Sigmoid colon (tissue), 7 donors: ENCODE measurements around the gene MMP2. TPM values are rescaled to one million over a fixed set of nuclear protein-coding genes. Genes with fewer than 3 reads are reported as not detected.

ENCODE experiments used
- DNase-seq: peaks from one replicate; pipeline ENCODE4 v3.0.0-alpha.2; 2019
- H3K27ac ChIP-seq, 4 donors: fragments of 200-600 bp; sonication (generic); one replicate each; pipeline ENCODE4 v1.5.1; 2016 to 2019; ENCODE audit warnings: mild to moderate bottlenecking in 1 of 4
- H3K27me3 ChIP-seq, 3 donors: fragments of 200-600 bp; sonication (generic); one replicate each; pipeline ENCODE4 v1.5.1; 2019; ENCODE audit warnings: mild to moderate bottlenecking in 1 of 3
- H3K36me3 ChIP-seq, 4 donors: fragments of 200-600 bp; sonication (generic); one replicate each; pipeline ENCODE4 v1.5.1; 2016 to 2019
- H3K4me1 ChIP-seq, 4 donors: fragments of 200-600 bp; sonication (generic); one replicate each; pipeline ENCODE4 v1.5.1; 2017 to 2019
- H3K4me3 ChIP-seq, 4 donors: fragments of 200-600 bp; sonication (generic); one replicate each; pipeline ENCODE4 v1.5.1; 2017 to 2019; ENCODE audit warnings: mild to moderate bottlenecking in 2 of 4, moderate library complexity in 1 of 4
- H3K9me3 ChIP-seq, 4 donors: fragments of 200-600 bp in 3 of 4; sonication (generic) in 3 of 4; one replicate each; pipeline versions ENCODE4 v1.5.1 to v1.6.1; 2013 to 2019
- EP300 ChIP-seq, 4 donors: sonication (generic); formaldehyde crosslinking; IDR thresholded peaks; one replicate each; pipeline ENCODE4 v1.6.1; 2017; ENCODE audit warnings: antibody characterized with exemption in 4 of 4
- POLR2A ChIP-seq, 2 donors: fragments of 450-650 bp; IDR thresholded peaks; one replicate each; pipeline ENCODE4 v1.6.1; 2016; ENCODE audit warnings: antibody characterized with exemption in 2 of 2, mild to moderate bottlenecking in 2 of 2, moderate library complexity in 2 of 2
- POLR2AphosphoS5 ChIP-seq, 4 donors: sonication (generic); formaldehyde crosslinking; IDR thresholded peaks; one replicate each; pipeline ENCODE4 v1.6.1; 2017; ENCODE audit warnings: antibody characterized with exemption in 4 of 4
- whole genome bisulfite sequencing, 2 donors: extraction: QIAGEN DNeasy Blood & Tissue Kit; methylation state at CpG; one replicate each; pipeline ENCODE4 v1.1.7; 2013; 5-methylcytosine and 5-hydroxymethylcytosine counted together
- intact Hi-C: fragments of 100-400 bp; cut with DNase I; formaldehyde crosslinking; loops from one replicate; pipeline ENCODE4 v1.15.1; 2023
- polyA plus RNA-seq, 3 donors: library from polyadenylated mRNA; stranded (reverse); fragments of 200-250 nt; gene quantifications; one replicate each; pipeline ENCODE4 v1.2.3, GENCODE V29; 2013
- total RNA-seq, 4 donors: library from RNA; depleted of rRNA; stranded (reverse); fragments of >200 nt; gene quantifications; one replicate each; pipeline ENCODE4 v1.1.0, GENCODE V29; 2016
- TF ChIP-seq, protein P1 (sequence below), 4 experiments: fragments of 450-650 bp in 3 of 4; fragments of 200-600 bp in 1 of 4; IDR thresholded peaks; one replicate each; pipeline ENCODE4 v1.5.1; 2016 to 2019; ENCODE audit warnings: antibody characterized with exemption in 4 of 4, mild to moderate bottlenecking in 3 of 4, moderate library complexity in 2 of 4
- donor health status: healthy with polysubstance abuse.
- donor health status: Bipolar disorder and iron deficiency.
- donor health status: healthy.

The MMP2 gene
- total and polyA plus RNA-seq, 7 donors: 7.2 to 280 (median 142) TPM

- TF ChIP-seq POLR2A (IDR thresholded peaks at IDR 0.05): no peak
- TF ChIP-seq, protein P1, sequence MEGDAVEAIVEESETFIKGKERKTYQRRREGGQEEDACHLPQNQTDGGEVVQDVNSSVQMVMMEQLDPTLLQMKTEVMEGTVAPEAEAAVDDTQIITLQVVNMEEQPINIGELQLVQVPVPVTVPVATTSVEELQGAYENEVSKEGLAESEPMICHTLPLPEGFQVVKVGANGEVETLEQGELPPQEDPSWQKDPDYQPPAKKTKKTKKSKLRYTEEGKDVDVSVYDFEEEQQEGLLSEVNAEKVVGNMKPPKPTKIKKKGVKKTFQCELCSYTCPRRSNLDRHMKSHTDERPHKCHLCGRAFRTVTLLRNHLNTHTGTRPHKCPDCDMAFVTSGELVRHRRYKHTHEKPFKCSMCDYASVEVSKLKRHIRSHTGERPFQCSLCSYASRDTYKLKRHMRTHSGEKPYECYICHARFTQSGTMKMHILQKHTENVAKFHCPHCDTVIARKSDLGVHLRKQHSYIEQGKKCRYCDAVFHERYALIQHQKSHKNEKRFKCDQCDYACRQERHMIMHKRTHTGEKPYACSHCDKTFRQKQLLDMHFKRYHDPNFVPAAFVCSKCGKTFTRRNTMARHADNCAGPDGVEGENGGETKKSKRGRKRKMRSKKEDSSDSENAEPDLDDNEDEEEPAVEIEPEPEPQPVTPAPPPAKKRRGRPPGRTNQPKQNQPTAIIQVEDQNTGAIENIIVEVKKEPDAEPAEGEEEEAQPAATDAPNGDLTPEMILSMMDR (IDR thresholded peaks at IDR 0.05): no peak
- no peak for TF ChIP-seq POLR2AphosphoS5 (IDR thresholded peaks at IDR 0.05)
- TF ChIP-seq EP300 (IDR thresholded peaks at IDR 0.05): no peak
- H3K27me3 ChIP-seq: no peaks in the 10 kb centered on the region
- no peaks in the 10 kb centered on the region for H3K9me3 ChIP-seq
- H3K36me3 ChIP-seq: peaks cover 0 to 9% (median 0%) of the 10 kb centered on the region in 4 donors
- peaks cover 0 to 2% (median 0%) of the 10 kb centered on the region in 4 donors for H3K4me1 ChIP-seq
- 42 to 73% methylated on average over 2 of the region's 2 CpGs for WGBS, 2 donors
- DNase-seq: no peak
- no peak overlapping the region for H3K27ac ChIP-seq
- intact Hi-C loops: no loop called here
- H3K4me3 ChIP-seq: no peak overlapping the region
Measured at GRCh38 chr16:55529018-55529417, 50.0 kb downstream of the MMP2 start.

DNA sequence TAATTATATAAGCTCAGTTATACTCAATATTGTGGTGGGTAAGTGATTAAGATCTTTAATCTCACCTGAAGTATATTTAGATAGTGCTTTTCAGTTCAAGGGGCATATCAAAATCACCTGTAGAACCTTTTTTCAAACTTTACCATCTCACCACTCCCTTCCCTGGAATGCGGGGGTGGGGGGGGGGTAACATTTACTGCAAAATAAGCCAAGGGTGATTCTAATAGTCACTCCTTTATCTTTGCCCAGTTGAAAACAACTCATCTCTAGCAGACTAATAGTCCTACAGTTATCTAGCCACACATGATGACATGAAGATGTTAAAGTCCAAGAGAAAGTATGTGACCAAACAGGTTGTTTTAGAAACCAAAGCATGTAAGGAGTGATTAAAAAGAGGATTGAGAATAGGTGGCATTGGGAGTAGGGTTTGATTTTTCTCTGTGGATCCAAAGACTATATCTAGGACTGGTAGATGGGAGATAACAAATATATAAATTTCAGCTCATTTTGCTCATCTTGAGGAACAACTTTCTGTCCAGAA, 51.4 kb downstream of the MMP2 start:
- Histone ChIP-seq H3K9me3 (no peaks in the 10 kb centered on the region), H3K27me3 (no peaks in the 10 kb centered on the region), H3K4me1 (peaks cover 0 to 2% (median 0%) of the 10 kb centered on the region in 4 donors), H3K36me3 (peaks cover 0 to 9% (median 0%) of the 10 kb centered on the region in 4 donors), H3K4me3 (no peak overlapping the region), H3K27ac (no peak overlapping the region)
- DNase-seq: no peak
- TF ChIP-seq, protein P1 (IDR thresholded peaks at IDR 0.05): no peak
- no peak for TF ChIP-seq POLR2AphosphoS5 (IDR thresholded peaks at IDR 0.05)
- TF ChIP-seq EP300 (IDR thresholded peaks at IDR 0.05): no peak
- no peak for TF ChIP-seq POLR2A (IDR thresholded peaks at IDR 0.05)
- WGBS, 2 donors: 27 to 75% methylated on average over 1 of the region's 1 CpG
- intact Hi-C loops: no loop called here

- 94 to 95% methylated on average over 1 of the region's 1 CpG for WGBS, 2 donors
- H3K27ac ChIP-seq: no peak overlapping the region
Measured at GRCh38 chr16:55532227-55532626, 53.2 kb downstream of the MMP2 start.

DNA sequence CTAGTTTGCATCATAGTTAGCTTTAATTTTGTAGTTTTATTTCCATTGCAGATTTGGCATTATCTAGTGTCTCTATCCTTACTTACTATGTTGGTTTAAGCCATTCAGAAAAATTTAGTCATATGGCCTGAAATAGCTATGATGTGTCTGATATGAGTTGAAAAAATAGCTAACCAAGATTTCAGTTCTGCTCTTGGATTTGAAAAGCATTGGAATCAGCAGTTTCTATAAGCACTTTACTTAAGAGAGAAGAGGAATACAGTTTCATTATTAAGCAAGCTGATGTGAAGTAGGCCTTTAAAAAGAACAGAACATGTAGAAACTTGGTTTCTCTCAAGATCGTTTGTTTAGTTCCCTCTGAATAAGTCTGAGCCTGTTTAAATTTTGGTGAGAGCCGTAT, 55.8 kb downstream of the MMP2 start:
- TF ChIP-seq POLR2A (IDR thresholded peaks at IDR 0.05) (no peak), POLR2AphosphoS5 (IDR thresholded peaks at IDR 0.05) (no peak), EP300 (IDR thresholded peaks at IDR 0.05) (no peak)
- TF ChIP-seq, protein P1 (IDR thresholded peaks at IDR 0.05): no peak
- Histone ChIP-seq H3K4me3 (no peak overlapping the region), H3K4me1 (no peaks in the 10 kb centered on the region), H3K27ac (no peak overlapping the region), H3K27me3 (no peaks in the 10 kb centered on the region), H3K36me3 (peaks cover 0 to 9% (median 0%) of the 10 kb centered on the region in 4 donors), H3K9me3 (no peaks in the 10 kb centered on the region)
- no peak for DNase-seq
- intact Hi-C loops: loop anchor here (5.0 kb wide), 1 partner anchor 32 kb away; no protein-coding TSS in a partner anchor
- WGBS, 2 donors: 78 to 85% methylated on average over 2 of the region's 2 CpGs

More at GRCh38 chr16:55532227-55532626, 53.2 kb downstream of the MMP2 start:
- no peak overlapping the region for H3K4me3 ChIP-seq
- no peaks in the 10 kb centered on the region for H3K27me3 ChIP-seq
- H3K36me3 ChIP-seq: peaks cover 0 to 9% (median 0%) of the 10 kb centered on the region in 4 donors
- no peaks in the 10 kb centered on the region for H3K9me3 ChIP-seq
- intact Hi-C loops: no loop called here
- no peak for DNase-seq
- H3K4me1 ChIP-seq: no peaks in the 10 kb centered on the region
- TF ChIP-seq POLR2AphosphoS5 (IDR thresholded peaks at IDR 0.05) (no peak), EP300 (IDR thresholded peaks at IDR 0.05) (no peak), POLR2A (IDR thresholded peaks at IDR 0.05) (no peak)
- TF ChIP-seq, protein P1 (IDR thresholded peaks at IDR 0.05): no peak

DNA sequence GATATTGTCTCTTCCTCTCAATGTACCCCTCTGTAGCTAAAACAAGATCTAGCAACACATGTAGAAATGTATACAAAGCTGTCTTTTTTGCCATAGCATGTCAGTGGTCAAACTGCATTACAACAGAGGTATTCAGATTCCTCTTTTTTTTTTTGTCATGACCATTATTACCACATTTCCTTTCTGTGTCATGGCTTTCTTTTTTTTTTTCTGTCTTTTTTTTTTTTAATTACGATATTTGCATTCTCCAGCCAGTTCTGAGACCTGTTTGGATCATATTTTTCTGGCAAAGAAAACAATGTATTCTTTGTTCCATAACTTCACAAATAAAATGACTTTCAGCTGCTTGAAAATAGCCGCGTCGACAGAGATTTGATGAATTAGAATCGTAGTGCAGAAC, 60.1 kb downstream of the MMP2 start:
- WGBS, 2 donors: 17 to 53% methylated on average over 5 of the region's 5 CpGs
- H3K4me1 ChIP-seq: peaks cover 0 to 7% (median 3%) of the 10 kb centered on the region in 4 donors
- no peak overlapping the region for H3K27ac ChIP-seq
- no peaks in the 10 kb centered on the region for H3K36me3 ChIP-seq
- DNase-seq: no peak
- no peak overlapping the region for H3K4me3 ChIP-seq
- H3K27me3 ChIP-seq: no peaks in the 10 kb centered on the region
- intact Hi-C loops: loop anchor here (5.0 kb wide), 1 partner anchor 37 kb away; no protein-coding TSS in a partner anchor
- TF ChIP-seq EP300 (IDR thresholded peaks at IDR 0.05) (no peak), POLR2A (IDR thresholded peaks at IDR 0.05) (no peak), POLR2AphosphoS5 (IDR thresholded peaks at IDR 0.05) (no peak)
- TF ChIP-seq, protein P1 (IDR thresholded peaks at IDR 0.05): no peak
- no peaks in the 10 kb centered on the region for H3K9me3 ChIP-seq
